GM19467 (cell line): ENCODE measurements around the gene ATP4A.

Experiments used
- ATAC-seq: cut with Tn5 transposase; IDR thresholded peaks from one replicate; pipeline ENCODE4 v1.9.1; 2021; ENCODE audit warnings: mild to moderate bottlenecking, moderate library complexity; ENCODE audit not compliant: unreplicated experiment

The ATP4A gene

DNA sequence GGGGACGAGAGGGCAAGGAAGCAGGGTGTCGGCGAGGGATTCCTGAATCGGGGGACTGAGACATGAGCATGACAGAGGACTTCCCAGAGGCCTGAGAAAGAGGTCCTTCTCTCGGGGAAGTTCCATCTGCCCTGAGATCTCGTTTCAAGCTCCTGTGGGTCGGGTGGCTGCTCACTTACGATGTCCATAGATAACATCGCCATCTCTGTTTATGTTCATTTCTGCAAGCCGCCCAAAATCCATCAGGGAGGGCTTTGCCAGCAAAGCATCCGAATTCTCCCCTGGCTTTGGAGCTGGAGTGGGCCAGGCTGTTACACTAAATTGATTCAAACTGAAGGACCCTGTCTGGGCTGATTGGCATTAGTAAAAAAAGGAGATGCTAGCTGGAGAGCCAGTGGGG is 55.9 kb downstream of the ATP4A start:
- ATAC-seq, result no peak

DNA sequence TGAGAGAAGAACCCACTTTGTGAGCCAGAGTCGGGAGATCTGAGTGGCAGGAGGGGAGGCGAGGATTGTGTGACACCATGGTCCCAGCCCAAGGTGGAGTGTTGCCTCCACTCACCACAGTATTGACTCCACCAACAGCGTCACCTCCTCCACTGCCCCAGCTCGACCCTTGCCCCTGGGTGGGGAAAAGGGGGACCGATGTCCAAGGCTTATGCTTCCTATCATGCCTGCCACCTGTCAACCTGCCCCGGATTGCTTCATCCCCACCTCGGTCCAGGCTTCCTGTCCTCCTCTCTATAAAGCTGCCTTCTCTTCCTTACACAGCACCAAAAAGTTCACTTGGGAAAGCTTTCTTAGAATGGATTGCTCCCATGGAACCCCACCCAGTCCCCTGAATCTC is 57.4 kb downstream of the ATP4A start:
- no peak for ATAC-seq

DNA sequence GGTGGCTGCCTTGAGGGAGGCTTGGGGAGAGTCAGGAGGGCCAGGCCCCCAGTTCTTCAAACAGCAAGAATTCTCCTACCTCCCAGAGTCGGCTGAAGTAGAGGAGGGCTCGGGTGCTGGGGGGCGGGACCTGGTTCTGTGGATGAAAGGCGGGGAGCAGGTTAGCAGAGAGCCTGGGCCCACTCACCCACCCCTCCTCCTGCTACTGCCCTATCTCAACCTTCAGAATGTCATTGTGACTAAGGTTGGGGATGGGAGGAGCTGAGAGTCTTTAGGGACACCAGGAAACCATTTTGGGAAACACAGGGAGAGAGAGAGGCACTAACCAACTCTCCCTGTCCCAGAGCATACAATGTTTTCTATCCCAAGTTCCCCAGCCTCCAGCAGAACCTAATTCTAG is 60.7 kb downstream of the ATP4A start:
- no peak for ATAC-seq

DNA sequence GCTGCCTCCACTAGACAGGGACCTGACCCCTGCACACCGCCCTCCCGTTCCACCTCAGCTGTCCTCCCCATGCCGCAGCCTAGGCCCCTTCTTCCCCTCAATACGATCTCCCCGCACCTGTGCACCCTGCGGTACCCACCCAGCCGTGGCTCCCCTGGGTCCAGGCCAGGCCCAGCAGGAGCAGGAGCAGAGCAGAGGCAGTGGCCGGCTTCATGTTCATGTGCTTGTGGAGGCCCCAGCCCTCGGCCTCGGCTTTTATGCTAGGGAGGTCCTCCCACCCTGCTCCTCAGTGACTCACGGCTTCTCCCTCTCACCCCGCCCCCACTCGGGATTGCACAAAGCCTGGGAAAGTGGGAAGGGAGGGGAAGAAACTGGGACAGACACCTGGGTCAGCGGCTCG is 61.8 kb downstream of the ATP4A start:
- no peak for ATAC-seq

DNA sequence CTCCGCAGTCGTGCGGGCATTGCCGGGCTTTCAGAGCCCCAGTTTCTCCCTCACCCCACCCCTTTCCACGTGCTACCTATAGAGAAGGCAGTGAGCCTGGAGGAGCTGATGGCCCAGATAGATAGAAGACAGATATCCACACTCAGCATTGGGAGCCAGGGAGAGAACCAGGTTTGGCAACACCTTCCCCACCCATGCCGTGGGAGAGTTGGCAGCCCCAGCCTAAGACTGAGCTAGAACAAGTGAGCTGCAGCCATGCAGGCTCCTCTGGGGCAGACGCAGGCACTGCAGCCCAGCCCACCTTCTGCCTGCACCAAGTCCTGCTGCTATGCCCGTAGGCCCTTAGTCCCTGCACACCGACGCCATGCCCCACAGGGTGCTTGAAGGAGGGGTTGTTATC is 62.8 kb downstream of the ATP4A start:
- ATAC-seq, result no peak
